GM18526 (cell line): Measurements from ENCODE around the gene C2.
"Not testable (repeated sequence)": the region's sequence is repeated elsewhere in the genome, so short reads cannot be mapped to it uniquely, and the experiment has no call there.

Source experiments
- POLR2A ChIP-seq: IDR thresholded peaks from 3 replicates; pipeline ENCODE4 v1.6.1; 2011; ENCODE audit not compliant: insufficient read length; ENCODE audit errors: extremely low read depth

The C2 gene

DNA sequence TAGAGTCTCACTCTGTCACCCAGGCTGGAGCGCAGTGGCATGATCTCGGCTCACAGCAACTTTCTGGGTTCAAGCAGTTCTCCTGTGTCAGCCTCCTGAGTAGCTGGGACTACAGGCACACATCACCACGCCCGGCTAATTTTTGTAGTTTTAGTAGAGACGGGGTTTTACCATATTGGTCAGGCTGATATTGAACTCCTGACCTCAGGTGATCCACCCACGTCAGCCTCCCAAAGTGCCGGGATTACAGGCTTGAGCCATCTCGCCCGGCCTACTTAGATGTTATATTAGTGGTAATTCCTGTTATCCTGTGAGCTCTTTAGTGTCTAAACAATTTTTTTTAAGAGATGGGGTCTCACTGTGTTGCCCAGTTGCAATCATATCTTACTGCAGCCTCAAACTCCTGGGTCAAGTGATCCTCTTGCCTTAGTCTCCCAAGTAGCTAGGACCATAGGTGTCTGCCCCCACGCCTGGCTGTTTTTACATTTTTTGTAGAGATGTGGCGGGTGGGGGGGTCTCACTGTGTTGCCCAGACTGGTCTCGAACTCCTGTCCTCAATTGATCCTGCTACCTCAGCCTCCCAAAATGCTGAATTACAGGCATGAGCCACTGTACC lies 50.4 kb downstream of the C2 start:
- TF ChIP-seq POLR2A = no peak

DNA sequence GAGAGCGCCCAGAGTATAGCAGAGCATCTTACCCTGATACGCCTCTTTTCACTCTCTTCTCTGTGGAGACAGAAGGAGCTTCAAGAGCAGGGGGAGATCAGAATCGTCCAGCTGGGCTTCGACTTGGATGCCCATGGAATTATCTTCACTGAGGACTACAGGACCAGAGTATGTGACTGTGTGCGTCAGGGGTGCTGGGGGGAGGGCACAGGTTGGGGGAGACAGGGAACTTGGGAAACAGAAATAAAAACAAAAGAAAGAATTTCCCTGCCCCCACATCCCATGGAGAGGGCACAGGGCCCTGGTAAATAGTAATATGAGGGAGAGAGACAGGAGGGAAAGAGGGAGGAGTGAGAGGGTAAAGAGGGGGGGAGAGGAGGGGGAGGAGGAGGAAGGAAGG lies 51.3 kb downstream of the C2 start:
- no peak for TF ChIP-seq POLR2A

DNA sequence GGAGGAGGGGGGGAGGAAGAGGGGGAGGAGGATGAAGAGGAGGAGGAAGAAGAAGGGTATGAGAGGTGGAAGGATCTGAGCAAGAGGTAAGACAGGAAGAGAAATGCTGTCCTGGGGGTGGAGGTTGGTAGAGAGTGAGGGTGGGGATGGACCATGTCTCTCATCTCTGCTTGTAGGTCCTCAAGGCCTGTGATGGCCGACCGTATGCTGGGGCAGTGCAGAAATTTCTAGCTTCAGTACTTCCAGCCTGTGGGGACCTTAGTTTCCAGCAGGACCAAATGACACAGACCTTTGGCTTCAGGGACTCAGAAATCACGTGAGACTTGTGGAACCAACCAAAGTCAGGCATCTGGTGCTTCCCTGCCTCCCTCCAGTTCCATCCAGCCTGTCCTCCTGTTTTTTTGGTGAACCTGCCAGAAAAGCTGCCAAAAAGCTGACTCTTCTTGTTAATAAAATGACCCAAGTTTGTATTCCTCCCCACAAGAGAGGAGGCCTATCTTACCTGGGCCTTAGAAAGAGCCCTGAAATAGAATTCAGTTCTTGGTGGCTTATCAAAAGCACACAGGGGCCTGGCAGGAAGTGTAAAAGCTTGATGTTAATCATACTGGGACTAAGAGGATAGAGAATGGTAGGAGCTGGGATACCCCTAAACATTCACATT lies 51.9 kb downstream of the C2 start:
- TF ChIP-seq POLR2A = no peak

DNA sequence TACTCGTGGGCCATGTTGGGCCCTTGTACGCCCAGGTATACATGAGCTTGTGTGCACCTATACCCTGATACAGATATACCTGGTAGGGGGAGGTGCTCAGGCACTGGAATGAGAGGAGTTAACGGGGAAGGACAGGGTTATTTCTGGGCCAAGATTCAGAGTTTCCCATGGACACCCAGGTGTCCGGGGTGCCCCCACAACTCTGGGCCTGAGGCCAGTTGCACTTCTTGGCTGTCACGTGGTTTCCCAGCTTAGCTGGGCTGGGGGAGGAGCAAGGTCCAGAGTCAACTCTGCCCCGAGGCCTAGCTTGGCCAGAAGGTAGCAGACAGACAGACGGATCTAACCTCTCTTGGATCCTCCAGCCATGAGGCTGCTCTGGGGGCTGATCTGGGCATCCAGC lies 54.2 kb downstream of the C2 start, which contains the start of gene C4A:
C4A (plus strand) TSS at position 314 of the 400 bp plus-strand sequence; CDS start at position 365, 51 bp downstream.
- not testable (repeated sequence) for TF ChIP-seq POLR2A
